ENCODE results near the gene ZSWIM6.
"Not testable (repeated sequence)": the region's sequence is repeated elsewhere in the genome, so short reads cannot be mapped to it uniquely, and the experiment has no call there.

The ZSWIM6 gene

GRCh38 chr5:61366497-61367240 lies 34.6 kb downstream of the ZSWIM6 start:
- no peak for DNase-seq

- DNase-seq, result no peak
Measured at GRCh38 chr5:61370506-61370905, 38.4 kb downstream of the ZSWIM6 start.

- DNase-seq, result no peak
Measured at GRCh38 chr5:61371474-61371873, 39.4 kb downstream of the ZSWIM6 start.

GRCh38 chr5:61379677-61380076 lies 47.6 kb downstream of the ZSWIM6 start:
- DNase-seq, result no peak

- no peak for DNase-seq
Measured at GRCh38 chr5:61381968-61382367, 49.9 kb downstream of the ZSWIM6 start.

GRCh38 chr5:61385627-61386026 lies 53.6 kb downstream of the ZSWIM6 start:
- no peak for DNase-seq

GRCh38 chr5:61386045-61386800 lies 54.2 kb downstream of the ZSWIM6 start:
- peak; percentile 40 for DNase-seq

- no peak for DNase-seq
Measured at GRCh38 chr5:61389609-61390008, 57.6 kb downstream of the ZSWIM6 start.

- DNase-seq, result peak; percentile 75
Measured at GRCh38 chr5:61394078-61394704, 62.1 kb downstream of the ZSWIM6 start.

- DNase-seq, result no peak
Measured at GRCh38 chr5:61394793-61395192, 62.7 kb downstream of the ZSWIM6 start.

- DNase-seq, result peak; percentile 48
Measured at GRCh38 chr5:61397238-61397637, 65.2 kb downstream of the ZSWIM6 start.

GRCh38 chr5:61397937-61398336 lies 65.9 kb downstream of the ZSWIM6 start:
- no peak for DNase-seq

GRCh38 chr5:61398440-61398839 lies 66.4 kb downstream of the ZSWIM6 start:
- no peak for DNase-seq

GRCh38 chr5:61399679-61400078 lies 67.6 kb downstream of the ZSWIM6 start:
- no peak for DNase-seq

GRCh38 chr5:61401726-61402125 lies 69.7 kb downstream of the ZSWIM6 start:
- peak; percentile 72 for DNase-seq

- peak; percentile 26 for DNase-seq
Measured at GRCh38 chr5:61402244-61402823, 70.3 kb downstream of the ZSWIM6 start.

GRCh38 chr5:61402970-61403900 lies 71.2 kb downstream of the ZSWIM6 start:
- DNase-seq, result no peak

GRCh38 chr5:61405511-61406295 lies 73.6 kb downstream of the ZSWIM6 start:
- DNase-seq, result no peak

GRCh38 chr5:61406497-61406896 lies 74.4 kb downstream of the ZSWIM6 start:
- not testable (repeated sequence) for DNase-seq

- DNase-seq, result no peak
Measured at GRCh38 chr5:61407706-61408270, 75.7 kb downstream of the ZSWIM6 start.
